Peyer's patch (tissue), 4 donors: ENCODE data around the gene ZFHX3.

ENCODE experiments used
- POLR2A ChIP-seq, 2 donors: fragments of 450-650 bp; IDR thresholded peaks; one replicate each; pipeline ENCODE4 v1.5.1; 2017; ENCODE audit warnings: antibody characterized with exemption in 2 of 2, mild to moderate bottlenecking in 2 of 2, moderate library complexity in 2 of 2
- TF ChIP-seq, protein P1 (sequence below), 6 experiments: fragments of 450-650 bp in 4 of 6; fragments of 200-600 bp in 2 of 6; sonication (generic) in 1 of 6; IDR thresholded peaks; one replicate each; pipeline ENCODE4 v1.5.1; 2017 to 2019; ENCODE audit warnings: antibody characterized with exemption in 6 of 6, mild to moderate bottlenecking in 3 of 6, moderate library complexity in 1 of 6

DNA sequence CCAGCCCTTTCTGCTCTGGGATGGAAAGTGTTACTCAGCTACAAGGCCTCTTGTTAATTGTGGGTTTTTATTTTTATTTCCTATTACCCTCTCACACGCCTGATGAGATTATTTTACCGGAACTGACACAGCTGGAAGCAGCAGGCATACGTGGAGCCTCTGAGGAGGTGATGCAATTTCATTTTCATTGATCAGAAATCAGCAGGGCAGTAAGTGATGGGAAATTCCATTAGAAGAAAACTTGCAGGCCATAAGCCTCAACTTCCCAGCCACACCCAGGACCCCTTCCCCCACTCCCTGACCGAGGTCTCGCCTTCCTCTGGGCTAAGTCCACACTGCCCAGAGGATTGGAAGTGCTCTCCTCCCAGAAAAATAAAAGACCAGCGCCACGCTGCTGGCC lies 69.7 kb downstream of the ZFHX3 start:
- TF ChIP-seq, protein P1, sequence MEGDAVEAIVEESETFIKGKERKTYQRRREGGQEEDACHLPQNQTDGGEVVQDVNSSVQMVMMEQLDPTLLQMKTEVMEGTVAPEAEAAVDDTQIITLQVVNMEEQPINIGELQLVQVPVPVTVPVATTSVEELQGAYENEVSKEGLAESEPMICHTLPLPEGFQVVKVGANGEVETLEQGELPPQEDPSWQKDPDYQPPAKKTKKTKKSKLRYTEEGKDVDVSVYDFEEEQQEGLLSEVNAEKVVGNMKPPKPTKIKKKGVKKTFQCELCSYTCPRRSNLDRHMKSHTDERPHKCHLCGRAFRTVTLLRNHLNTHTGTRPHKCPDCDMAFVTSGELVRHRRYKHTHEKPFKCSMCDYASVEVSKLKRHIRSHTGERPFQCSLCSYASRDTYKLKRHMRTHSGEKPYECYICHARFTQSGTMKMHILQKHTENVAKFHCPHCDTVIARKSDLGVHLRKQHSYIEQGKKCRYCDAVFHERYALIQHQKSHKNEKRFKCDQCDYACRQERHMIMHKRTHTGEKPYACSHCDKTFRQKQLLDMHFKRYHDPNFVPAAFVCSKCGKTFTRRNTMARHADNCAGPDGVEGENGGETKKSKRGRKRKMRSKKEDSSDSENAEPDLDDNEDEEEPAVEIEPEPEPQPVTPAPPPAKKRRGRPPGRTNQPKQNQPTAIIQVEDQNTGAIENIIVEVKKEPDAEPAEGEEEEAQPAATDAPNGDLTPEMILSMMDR (IDR thresholded peaks at IDR 0.05): no peak
- TF ChIP-seq POLR2A (IDR thresholded peaks at IDR 0.05): no peak
